HG02884 (cell line): Measurements from ENCODE around the gene ERGIC1.
"Not testable (repeated sequence)": the region's sequence is repeated elsewhere in the genome, so short reads cannot be mapped to it uniquely, and the experiment has no call there.

Experiments used
- ATAC-seq: cut with Tn5 transposase; IDR thresholded peaks from one replicate; pipeline ENCODE4 v1.9.1; 2021; ENCODE audit warnings: mild to moderate bottlenecking, moderate library complexity; ENCODE audit not compliant: unreplicated experiment

The ERGIC1 gene

DNA sequence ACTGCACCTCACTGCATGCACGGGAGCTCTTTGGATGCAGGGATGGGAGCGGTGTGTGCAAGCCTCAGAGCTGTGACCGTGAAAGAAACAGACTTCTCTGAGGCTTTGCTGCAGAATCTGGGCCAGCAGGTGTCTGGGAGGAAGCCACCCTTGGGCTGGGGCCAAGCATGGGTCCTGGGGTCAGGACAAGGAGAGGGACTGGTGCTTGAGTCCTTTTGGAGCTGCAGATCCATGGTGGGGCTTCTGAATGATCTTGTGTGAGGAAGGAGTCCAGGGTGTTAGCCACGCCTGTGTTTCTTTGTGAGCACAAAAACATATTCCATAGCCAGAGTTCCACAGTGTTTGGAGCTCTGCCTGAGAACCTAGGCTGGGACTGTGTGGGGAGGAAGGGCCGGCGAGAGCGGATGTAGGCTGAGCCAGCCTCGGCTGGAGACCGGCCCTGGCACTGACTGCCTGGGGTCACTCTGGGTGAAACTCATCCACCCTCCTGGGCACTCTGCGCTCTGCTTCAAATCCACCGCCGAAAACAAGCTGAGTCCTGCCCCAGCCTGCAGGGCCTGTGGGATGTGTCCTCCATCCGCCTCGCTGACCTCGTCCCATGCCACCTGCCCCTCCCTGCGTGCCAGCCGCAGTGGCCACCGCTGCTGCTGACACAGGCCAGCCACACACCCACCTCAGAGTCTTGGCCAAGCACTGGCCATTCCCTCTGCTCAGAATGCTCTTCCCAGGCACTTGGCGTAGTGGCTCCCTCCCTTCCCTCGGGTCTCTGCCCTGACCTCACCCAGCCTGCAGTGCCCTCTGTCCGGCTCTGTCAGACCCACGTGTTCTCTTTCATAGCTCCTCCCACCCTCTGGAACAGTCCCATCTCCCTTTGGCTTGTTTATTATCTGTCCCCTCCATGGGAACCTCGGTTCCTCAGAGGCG, 26.7 kb downstream of the ERGIC1 start:
- ATAC-seq, result no peak

DNA sequence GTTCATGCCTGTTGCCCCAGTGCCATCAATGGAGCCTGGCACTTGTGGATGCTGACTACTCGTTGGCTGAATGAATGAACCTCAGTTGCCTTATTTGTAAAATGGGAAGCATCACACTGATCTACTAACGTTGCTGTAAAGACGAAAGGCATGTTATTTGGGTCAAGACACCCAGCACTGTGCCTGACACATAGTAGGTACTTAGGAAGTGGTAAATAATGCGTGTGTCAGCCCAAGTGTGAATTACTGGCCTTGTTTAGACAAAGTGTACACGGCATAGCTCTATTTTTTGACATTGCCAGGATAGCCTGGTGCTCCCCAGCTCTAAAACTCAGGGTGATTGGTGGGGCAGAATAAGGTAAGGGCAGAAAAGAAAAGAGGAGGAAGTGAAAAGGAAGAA, 27.4 kb downstream of the ERGIC1 start:
- ATAC-seq, result no peak

- no peak for ATAC-seq
These were observed 28.2 kb downstream of the ERGIC1 start for GRCh38 chr5:172862165-172862801.

- ATAC-seq, result not testable (repeated sequence)
These were observed 30.1 kb downstream of the ERGIC1 start for GRCh38 chr5:172864171-172864570.

GRCh38 chr5:172864747-172865146, 30.7 kb downstream of the ERGIC1 start:
- ATAC-seq, result no peak

DNA sequence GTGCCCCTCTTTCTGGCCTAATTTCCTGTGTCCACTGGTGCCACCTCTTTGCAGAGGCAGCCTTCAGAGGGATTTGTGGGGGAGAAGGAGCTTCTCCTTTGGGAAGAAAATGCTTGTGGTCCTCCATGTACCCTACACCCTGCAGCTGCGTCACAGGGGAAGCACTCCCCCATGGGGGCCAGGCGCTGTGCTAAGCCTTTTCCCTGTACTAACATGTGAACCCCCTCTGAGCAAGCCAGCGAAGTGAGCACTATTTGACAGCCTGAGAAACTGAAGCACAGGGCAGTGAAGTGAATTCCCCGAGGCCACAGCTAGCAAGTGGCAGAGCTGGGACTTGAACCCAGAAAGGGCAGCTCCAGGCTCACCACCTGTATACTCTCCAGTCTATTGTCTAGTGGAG, 32.3 kb downstream of the ERGIC1 start:
- ATAC-seq, result no peak

DNA sequence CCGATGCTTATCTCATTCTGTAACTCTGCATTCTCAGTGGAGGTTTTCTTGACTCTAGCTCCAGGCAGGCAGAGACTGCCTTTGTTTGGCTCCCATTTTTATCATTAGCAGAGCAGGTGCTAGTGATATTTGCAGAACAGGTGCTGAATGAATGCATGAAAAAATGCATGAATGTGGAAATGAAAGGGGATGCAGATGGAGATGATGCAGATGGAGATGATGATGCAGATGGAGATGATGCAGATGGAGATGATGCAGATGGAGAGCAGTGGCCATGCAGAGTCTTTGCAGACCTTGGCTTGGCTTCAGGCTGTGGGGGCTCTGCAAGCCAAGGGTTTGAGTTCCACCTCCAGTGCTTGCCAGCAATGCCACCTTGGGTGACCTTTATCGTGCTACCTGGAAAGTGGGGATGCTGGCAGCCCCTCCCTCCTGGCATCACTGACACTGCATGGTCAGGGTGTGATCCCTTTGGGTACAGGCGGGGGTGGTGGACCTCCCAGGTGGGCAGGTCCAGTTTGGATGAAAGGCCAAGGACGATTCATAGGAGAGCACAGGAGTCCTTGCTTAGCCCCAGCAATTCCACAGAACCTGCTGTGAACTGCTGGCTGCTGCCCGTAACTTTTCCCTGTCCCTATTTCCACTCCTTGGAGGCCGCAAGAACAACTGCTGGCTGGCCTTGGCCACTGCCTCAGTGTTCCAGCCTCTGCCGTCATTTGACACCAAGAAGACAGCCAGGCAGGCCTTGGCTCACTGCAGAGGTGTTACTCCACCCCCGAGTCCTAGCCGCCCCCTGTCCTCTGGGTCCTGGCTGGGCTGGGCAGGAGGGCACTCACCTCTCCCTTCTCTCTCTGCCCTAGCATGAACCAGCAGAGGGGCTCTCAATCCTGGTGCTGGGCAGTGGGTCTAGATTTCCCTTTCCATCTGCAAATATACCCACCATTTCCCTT, 33.0 kb downstream of the ERGIC1 start:
- no peak for ATAC-seq

- ATAC-seq, result no peak
These were observed 33.8 kb downstream of the ERGIC1 start for GRCh38 chr5:172867761-172868435.

DNA sequence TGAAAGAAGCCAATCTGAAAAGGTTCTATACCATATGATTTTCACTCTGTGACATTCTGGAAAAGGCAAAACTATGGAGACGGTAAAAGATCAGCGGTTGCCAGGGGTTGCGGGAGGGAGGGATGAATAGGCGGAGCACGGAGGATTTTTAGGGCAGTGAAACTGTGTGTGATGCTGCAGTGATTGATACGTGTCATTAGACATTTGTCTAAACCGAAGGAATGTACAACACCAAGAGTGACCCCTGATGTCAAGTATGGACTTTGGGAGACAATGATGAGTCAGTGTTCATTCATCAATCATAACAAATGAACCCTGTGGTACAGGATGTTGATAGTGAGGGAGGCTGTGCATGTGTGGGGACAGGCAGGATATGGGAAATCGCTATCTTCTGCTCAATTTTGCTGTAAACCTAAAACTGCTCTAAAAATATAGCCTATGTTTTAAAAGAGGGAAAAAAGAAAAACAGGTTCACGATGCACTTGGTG, 34.4 kb downstream of the ERGIC1 start:
- ATAC-seq, result no peak

DNA sequence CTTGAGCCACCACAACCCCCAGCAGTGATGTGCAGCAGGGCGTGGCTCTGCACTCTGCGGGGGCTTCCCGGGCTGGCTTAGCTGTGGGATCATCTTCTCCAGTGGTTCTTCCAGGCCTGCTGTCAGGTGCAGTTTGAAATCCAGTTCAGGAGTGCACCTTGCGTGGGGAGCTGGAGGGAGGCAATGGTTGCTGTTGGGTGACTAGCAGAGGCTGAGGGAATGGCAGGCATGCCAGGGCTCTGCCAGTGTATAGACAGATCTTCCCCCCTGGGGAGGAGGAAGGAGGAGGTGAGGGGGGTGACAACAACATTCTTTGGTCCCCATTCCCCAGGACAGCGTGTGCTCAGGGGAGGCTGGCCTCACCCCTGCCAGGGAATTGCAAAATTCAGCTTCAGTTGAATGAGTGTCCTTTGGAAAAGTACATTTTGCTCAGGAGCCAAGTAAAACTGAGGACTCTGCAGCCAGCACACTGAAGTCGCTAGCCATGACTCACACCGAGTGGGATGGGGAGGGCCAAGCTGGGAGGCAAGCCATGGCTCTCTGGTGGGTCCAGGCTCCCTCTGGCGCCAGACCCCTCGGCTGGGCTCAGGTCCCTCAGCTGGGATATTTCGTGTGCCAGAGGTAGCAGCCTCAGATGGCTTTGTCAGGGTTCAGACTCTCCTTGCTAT, 35.0 kb downstream of the ERGIC1 start:
- no peak for ATAC-seq

GRCh38 chr5:172869691-172870090, 35.6 kb downstream of the ERGIC1 start:
- ATAC-seq, result no peak

DNA sequence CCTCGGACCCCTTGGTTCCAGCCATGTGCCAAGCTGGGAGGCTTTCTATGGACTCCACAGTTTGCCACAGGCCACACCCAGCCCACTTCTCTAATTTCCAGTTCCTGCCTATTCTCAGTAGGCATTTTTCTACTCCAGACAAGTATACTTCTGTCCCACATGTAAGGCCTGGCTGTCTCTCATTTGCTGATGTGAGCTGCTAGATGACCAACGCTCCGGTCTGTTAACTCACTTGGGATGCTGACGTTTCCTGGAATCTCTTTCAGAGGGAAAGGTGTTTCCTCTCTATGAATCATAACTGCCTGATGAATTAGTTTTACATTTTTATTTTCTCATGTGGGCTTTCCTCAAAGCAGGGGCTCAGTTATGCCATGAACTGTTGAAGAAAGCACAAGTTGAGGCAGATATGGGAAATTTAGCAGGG, 36.3 kb downstream of the ERGIC1 start:
- no peak for ATAC-seq

- ATAC-seq, result no peak
These were observed 36.8 kb downstream of the ERGIC1 start for GRCh38 chr5:172870715-172871461.

GRCh38 chr5:172871536-172871935, 37.5 kb downstream of the ERGIC1 start:
- no peak for ATAC-seq

- no peak for ATAC-seq
These were observed 37.9 kb downstream of the ERGIC1 start for GRCh38 chr5:172871982-172872381.

DNA sequence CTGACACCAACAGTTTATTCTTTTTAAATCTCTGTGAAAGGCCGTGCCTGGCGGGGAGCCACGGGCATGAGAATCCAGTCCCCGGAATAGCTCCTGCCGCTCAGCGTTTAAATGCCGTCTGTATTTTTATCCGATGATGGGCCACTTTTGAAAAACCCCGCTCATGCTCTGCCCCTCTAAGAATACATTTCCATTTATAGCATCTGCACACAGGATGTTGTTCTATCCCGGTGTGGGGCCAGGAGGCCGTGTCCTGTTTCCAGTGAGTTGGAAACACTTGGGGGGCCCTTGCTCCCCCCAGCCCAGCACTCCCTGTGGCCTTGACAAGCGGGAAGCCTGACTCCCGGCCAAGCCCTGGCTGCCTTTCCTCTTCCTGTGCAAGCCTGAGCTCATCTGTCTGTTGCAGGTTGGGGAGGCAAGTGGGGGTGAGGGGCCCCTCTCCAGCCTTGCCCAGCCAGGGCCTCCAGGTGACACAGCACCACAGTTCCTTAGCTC, 39.0 kb downstream of the ERGIC1 start:
- no peak for ATAC-seq

DNA sequence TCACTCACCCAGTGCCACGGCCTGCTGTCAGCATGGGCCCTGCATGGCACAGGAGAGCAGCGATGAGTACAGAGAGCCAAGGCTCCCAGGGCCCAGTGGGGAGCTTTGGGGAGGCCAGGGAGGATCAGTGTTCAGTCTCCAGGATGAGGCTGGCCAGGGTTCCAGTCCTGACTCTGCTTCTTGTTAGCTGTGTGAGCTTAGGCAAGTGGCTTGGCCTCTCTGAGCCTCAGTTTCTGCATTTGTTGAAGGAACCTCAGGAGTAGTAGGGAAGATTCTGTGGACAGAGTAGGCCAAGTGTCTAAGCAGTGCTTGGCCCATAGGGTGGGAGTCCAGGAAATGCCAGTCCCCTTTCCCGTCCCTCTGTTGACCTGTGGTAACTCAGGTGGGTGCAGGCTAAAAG, 39.5 kb downstream of the ERGIC1 start:
- no peak for ATAC-seq

DNA sequence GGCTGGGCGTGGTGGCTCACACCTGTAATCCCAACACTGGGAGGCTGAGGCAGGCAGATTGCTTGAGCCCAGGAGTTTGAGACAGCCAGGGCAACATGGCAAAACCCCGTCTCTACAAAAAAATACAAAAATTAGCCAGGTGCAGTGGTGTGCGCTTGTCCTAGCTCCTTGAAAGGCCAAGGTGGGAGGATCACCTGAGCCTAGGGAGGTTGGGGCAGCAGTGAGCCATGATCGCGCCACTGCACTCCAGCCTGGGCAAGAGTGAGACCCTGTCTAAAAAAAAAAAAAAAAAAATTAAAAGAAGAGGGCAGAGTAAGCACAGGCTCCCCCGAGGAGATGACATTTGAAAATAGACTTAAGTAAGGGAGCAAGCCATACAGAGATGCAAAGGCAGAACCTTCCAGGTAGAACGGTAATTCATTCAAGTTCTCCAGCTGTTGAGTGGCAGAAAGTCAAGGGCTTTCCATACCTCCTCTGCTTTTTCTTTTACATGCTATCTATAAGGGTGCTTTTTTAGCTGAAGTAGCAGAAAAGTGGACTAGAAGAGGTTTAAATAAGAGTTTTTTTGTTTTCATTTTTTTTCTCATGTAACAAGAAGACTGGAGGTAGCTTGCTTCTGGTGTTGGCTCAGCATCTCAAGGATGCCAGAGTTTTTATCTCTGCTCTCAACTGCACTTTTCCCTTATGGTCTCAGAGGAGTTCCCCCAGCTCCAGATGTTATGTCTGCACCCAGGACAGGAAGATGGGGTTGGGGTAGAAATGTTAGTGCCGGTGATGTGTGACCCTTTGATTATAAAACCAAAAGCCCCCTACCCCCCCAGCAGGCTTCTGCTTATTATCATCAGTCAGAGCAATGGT, 40.8 kb downstream of the ERGIC1 start:
- no peak for ATAC-seq
